ENCODE measurements around the gene MYCBP2.

DNA sequence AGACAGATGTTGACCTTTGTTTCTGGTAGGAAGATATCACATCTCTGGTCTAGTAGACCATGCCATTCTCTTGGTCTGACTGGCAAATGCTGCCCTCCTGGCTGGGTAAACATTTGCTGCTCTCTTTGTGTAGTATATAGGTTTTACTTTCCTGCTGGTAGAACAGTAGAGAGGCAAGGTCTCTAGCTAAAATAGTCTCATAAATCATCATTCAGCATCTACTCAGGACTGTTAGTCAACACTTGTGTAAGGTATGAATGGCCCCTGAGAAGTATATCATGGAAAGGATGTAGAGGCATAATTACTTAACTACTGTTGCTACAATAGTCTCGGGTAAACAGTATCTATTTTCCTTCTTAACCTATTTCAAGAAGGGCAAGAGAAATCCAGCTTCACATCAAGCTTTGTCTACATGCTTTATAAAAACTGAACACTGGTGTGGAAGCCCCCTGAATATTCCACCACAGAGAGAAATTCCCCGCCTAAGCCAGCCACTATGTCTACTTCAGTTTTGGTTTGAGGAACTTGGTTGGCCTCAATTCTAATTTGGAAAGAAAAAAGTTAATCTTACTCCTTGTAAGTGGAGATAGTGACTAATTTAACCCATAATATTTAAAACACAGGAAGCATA is 18.4 kb upstream of the MYCBP2 start:
- TF ChIP-seq, protein P1, sequence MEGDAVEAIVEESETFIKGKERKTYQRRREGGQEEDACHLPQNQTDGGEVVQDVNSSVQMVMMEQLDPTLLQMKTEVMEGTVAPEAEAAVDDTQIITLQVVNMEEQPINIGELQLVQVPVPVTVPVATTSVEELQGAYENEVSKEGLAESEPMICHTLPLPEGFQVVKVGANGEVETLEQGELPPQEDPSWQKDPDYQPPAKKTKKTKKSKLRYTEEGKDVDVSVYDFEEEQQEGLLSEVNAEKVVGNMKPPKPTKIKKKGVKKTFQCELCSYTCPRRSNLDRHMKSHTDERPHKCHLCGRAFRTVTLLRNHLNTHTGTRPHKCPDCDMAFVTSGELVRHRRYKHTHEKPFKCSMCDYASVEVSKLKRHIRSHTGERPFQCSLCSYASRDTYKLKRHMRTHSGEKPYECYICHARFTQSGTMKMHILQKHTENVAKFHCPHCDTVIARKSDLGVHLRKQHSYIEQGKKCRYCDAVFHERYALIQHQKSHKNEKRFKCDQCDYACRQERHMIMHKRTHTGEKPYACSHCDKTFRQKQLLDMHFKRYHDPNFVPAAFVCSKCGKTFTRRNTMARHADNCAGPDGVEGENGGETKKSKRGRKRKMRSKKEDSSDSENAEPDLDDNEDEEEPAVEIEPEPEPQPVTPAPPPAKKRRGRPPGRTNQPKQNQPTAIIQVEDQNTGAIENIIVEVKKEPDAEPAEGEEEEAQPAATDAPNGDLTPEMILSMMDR (IDR thresholded peaks at IDR 0.05), result no peak
- no peak for TF ChIP-seq POLR2A (IDR thresholded peaks at IDR 0.05)
